ENCODE data around the gene E2F2.

E2F2 gene

GRCh38 chr1:23558140-23558871, 27.3 kb upstream of the E2F2 start:
- DNase-seq (ENCODE audit: low read depth): peak; percentile 57
- TF ChIP-seq CTCF (IDR thresholded peaks at IDR 0.05; ENCODE audit: low read depth, low read length): no peak
- no peak; the same call in 1 of the 2 replicates for TF ChIP-seq MYC (IDR thresholded peaks at IDR 0.05; ENCODE audit: low read depth, low read length)
- no peak for TF ChIP-seq POLR2A (IDR thresholded peaks at IDR 0.05; ENCODE audit: extremely low read depth, insufficient read length)
- no peak for TF ChIP-seq MAX (IDR thresholded peaks at IDR 0.05; ENCODE audit: low read depth, low read length)
- no peak overlapping the region for H3K4me3 ChIP-seq (ENCODE audit: low read depth, low read length)

GRCh38 chr1:23557471-23558124, 26.6 kb upstream of the E2F2 start:
- no peak overlapping the region for H3K4me3 ChIP-seq (ENCODE audit: low read depth, low read length)
- DNase-seq (ENCODE audit: low read depth): no peak
- TF ChIP-seq POLR2A (IDR thresholded peaks at IDR 0.05; ENCODE audit: extremely low read depth, insufficient read length) (no peak), CTCF (IDR thresholded peaks at IDR 0.05; ENCODE audit: low read depth, low read length) (no peak), MAX (IDR thresholded peaks at IDR 0.05; ENCODE audit: low read depth, low read length) (no peak), MYC (IDR thresholded peaks at IDR 0.05; ENCODE audit: low read depth, low read length) (no peak)

- TF ChIP-seq MYC (IDR thresholded peaks at IDR 0.05; ENCODE audit: low read depth, low read length) (no peak), MAX (IDR thresholded peaks at IDR 0.05; ENCODE audit: low read depth, low read length) (no peak), CTCF (IDR thresholded peaks at IDR 0.05; ENCODE audit: low read depth, low read length) (no peak), POLR2A (IDR thresholded peaks at IDR 0.05; ENCODE audit: extremely low read depth, insufficient read length) (no peak)
- H3K4me3 ChIP-seq (ENCODE audit: low read depth, low read length): no peak overlapping the region
- no peak for DNase-seq (ENCODE audit: low read depth)
Observed at GRCh38 chr1:23556635-23557470, 25.8 kb upstream of the E2F2 start.

- TF ChIP-seq POLR2A (IDR thresholded peaks at IDR 0.05; ENCODE audit: extremely low read depth, insufficient read length): no peak
- TF ChIP-seq CTCF (IDR thresholded peaks at IDR 0.05; ENCODE audit: low read depth, low read length): no peak
- no peak for TF ChIP-seq MAX (IDR thresholded peaks at IDR 0.05; ENCODE audit: low read depth, low read length)
- TF ChIP-seq MYC (IDR thresholded peaks at IDR 0.05; ENCODE audit: low read depth, low read length): no peak
- DNase-seq (ENCODE audit: low read depth): no peak
- H3K4me3 ChIP-seq (ENCODE audit: low read depth, low read length): no peak overlapping the region
Observed at GRCh38 chr1:23555986-23556634, 25.1 kb upstream of the E2F2 start.

- DNase-seq (ENCODE audit: low read depth): no peak
- TF ChIP-seq MYC (IDR thresholded peaks at IDR 0.05; ENCODE audit: low read depth, low read length) (no peak), MAX (IDR thresholded peaks at IDR 0.05; ENCODE audit: low read depth, low read length) (no peak), CTCF (IDR thresholded peaks at IDR 0.05; ENCODE audit: low read depth, low read length) (no peak), POLR2A (IDR thresholded peaks at IDR 0.05; ENCODE audit: extremely low read depth, insufficient read length) (no peak)
- H3K4me3 ChIP-seq (ENCODE audit: low read depth, low read length): peak overlapping the region; percentile 48
Observed at GRCh38 chr1:23555270-23555985, 24.4 kb upstream of the E2F2 start.
